OCI-LY1 (cell line): Measurements from ENCODE around the gene POPDC3.

ENCODE experiments used
- H2AFZ ChIP-seq: fragments of 200-600 bp; sonication (generic), shearing (Covaris generic); 2 replicates; pipeline ENCODE4 v1.6.0; 2014; ENCODE audit warnings: antibody characterized with exemption, mild to moderate bottlenecking, low read length
- H3F3A ChIP-seq: fragments of 200-600 bp; sonication (generic), shearing (Covaris generic); 2 replicates; pipeline ENCODE4 v1.6.0; 2014; ENCODE audit warnings: mild to moderate bottlenecking, antibody characterized with exemption, low read length, moderate library complexity; ENCODE audit not compliant: insufficient read depth
- H3K27ac ChIP-seq: fragments of 200-600 bp; sonication (generic); 2 replicates; pipeline ENCODE4 v1.5.1; 2014; ENCODE audit warnings: low read length, mixed run types, mild to moderate bottlenecking, low read depth; ENCODE audit not compliant: poor library complexity, severe bottlenecking
- H3K27me3 ChIP-seq: fragments of 200-600 bp; sonication (generic); 2 replicates; pipeline ENCODE4 v1.6.0; 2014; ENCODE audit warnings: antibody characterized with exemption, mild to moderate bottlenecking, low read length, moderate library complexity; ENCODE audit not compliant: insufficient read depth
- H3K36me3 ChIP-seq: fragments of 200-600 bp; sonication (generic); 2 replicates; pipeline ENCODE4 v1.6.1; 2014; ENCODE audit warnings: mild to moderate bottlenecking, antibody characterized with exemption, low read length, moderate library complexity, mixed read lengths; ENCODE audit not compliant: insufficient read depth
- H3K4me1 ChIP-seq: fragments of 200-600 bp; sonication (generic); 2 replicates; pipeline ENCODE4 v1.5.1; 2014; ENCODE audit warnings: mild to moderate bottlenecking, low read length, moderate library complexity; ENCODE audit not compliant: insufficient read depth, severe bottlenecking
- H3K4me2 ChIP-seq: fragments of 200-600 bp; sonication (generic), shearing (Covaris generic); 2 replicates; pipeline ENCODE4 v1.6.1; 2014; ENCODE audit warnings: low read length
- H3K4me3 ChIP-seq: fragments of 200-600 bp; sonication (generic); 2 replicates; pipeline ENCODE4 v1.5.1; 2014; ENCODE audit warnings: low read length, low read depth, mild to moderate bottlenecking, mixed read lengths; ENCODE audit not compliant: poor library complexity, severe bottlenecking
- H3K79me2 ChIP-seq: fragments of 200-600 bp; shearing (Covaris generic); 2 replicates; pipeline ENCODE4 v1.6.1; 2016; ENCODE audit warnings: mixed run types, low read length, mixed read lengths; ENCODE audit not compliant: insufficient read depth
- H3K9ac ChIP-seq: fragments of 200-600 bp; sonication (generic), shearing (Covaris generic); 2 replicates; pipeline ENCODE4 v1.6.1; 2014; ENCODE audit warnings: mild to moderate bottlenecking, low read length, mixed read lengths
- H3K9me2 ChIP-seq: fragments of 200-600 bp; sonication (generic), shearing (Covaris generic); 2 replicates; pipeline ENCODE4 v1.6.1; 2014; ENCODE audit warnings: low read depth, mild to moderate bottlenecking, low read length, mixed read lengths
- H3K9me3 ChIP-seq: fragments of 200-600 bp; shearing (Covaris generic); 2 replicates; pipeline ENCODE4 v1.6.1; 2014; ENCODE audit warnings: low read length, mixed read lengths
- H4K20me1 ChIP-seq: fragments of 200-600 bp; sonication (generic), shearing (Covaris generic); 2 replicates; pipeline ENCODE4 v1.6.0; 2016; ENCODE audit warnings: mild to moderate bottlenecking, low read length; ENCODE audit not compliant: insufficient read depth
- CTCF ChIP-seq: fragments of 200-600 bp; sonication (generic), shearing (Covaris generic); IDR thresholded peaks from 2 replicates; pipeline ENCODE4 v1.5.1; 2017; ENCODE audit warnings: mild to moderate bottlenecking, antibody characterized with exemption, low read length, moderate library complexity, mixed read lengths
- EZH2 ChIP-seq: fragments of 200-600 bp; sonication (generic), shearing (Covaris generic); IDR thresholded peaks from 2 replicates; pipeline ENCODE4 v1.8.0; 2017; ENCODE audit warnings: borderline replicate concordance, mixed run types, mild to moderate bottlenecking, antibody characterized with exemption, low read length, moderate library complexity, mixed read lengths

POPDC3 gene

GRCh38 chr6:105186576-105186975, 6.8 kb upstream of the POPDC3 start:
- no peaks in the 10 kb centered on the region for H3K9me2 ChIP-seq

GRCh38 chr6:105184921-105185320, 5.1 kb upstream of the POPDC3 start:
- H3K9me2 ChIP-seq, result no peaks in the 10 kb centered on the region
- TF ChIP-seq CTCF (no peak), EZH2 (no peak)

More at GRCh38 chr6:105186576-105186975, 6.8 kb upstream of the POPDC3 start:
- Histone ChIP-seq H3K9me3 (no peaks in the 10 kb centered on the region), H3K79me2 (no peaks in the 10 kb centered on the region), H3K4me3 (no peak overlapping the region), H4K20me1 (no peaks in the 10 kb centered on the region), H2AFZ (no peak overlapping the region), H3K9ac (no peak overlapping the region), H3K4me2 (no peak overlapping the region), H3K36me3 (no peaks in the 10 kb centered on the region), H3K27ac (no peak overlapping the region), H3F3A (no peaks in the 10 kb centered on the region), H3K4me1 (no peaks in the 10 kb centered on the region), H3K27me3 (no peaks in the 10 kb centered on the region)
- TF ChIP-seq EZH2 (no peak), CTCF (no peak)

GRCh38 chr6:105181981-105182515, 2.2 kb upstream of the POPDC3 start:
- no peak overlapping the region for H3K4me3 ChIP-seq
- no peaks in the 10 kb centered on the region for H3K9me3 ChIP-seq
- H2AFZ ChIP-seq, result no peak overlapping the region
- no peak overlapping the region for H3K4me2 ChIP-seq
- H3K79me2 ChIP-seq, result no peaks in the 10 kb centered on the region
- no peaks in the 10 kb centered on the region for H4K20me1 ChIP-seq
- H3K36me3 ChIP-seq, result no peaks in the 10 kb centered on the region
- H3K27ac ChIP-seq, result no peak overlapping the region
- H3K9ac ChIP-seq, result no peak overlapping the region
- H3F3A ChIP-seq, result no peaks in the 10 kb centered on the region
- no peaks in the 10 kb centered on the region for H3K27me3 ChIP-seq
- TF ChIP-seq CTCF (no peak), EZH2 (no peak)
- no peaks in the 10 kb centered on the region for H3K9me2 ChIP-seq
- H3K4me1 ChIP-seq, result no peaks in the 10 kb centered on the region

More at GRCh38 chr6:105184921-105185320, 5.1 kb upstream of the POPDC3 start:
- Histone ChIP-seq H3F3A (no peaks in the 10 kb centered on the region), H3K4me1 (no peaks in the 10 kb centered on the region), H3K4me2 (no peak overlapping the region), H2AFZ (no peak overlapping the region), H4K20me1 (no peaks in the 10 kb centered on the region), H3K27ac (no peak overlapping the region), H3K9ac (no peak overlapping the region), H3K79me2 (no peaks in the 10 kb centered on the region), H3K9me3 (no peaks in the 10 kb centered on the region), H3K36me3 (no peaks in the 10 kb centered on the region), H3K27me3 (no peaks in the 10 kb centered on the region), H3K4me3 (no peak overlapping the region)
